Endothelial cell of umbilical vein (primary cell): Measurements from ENCODE around the gene M6PR. TPM values are rescaled to one million over a fixed set of nuclear protein-coding genes. Genes with fewer than 3 reads are reported as not detected.

Experiments
- BruUV-seq: library from RNA; stranded (reverse); fragments of 400-500 nt; replicated peaks from 2 replicates; lab custom pipeline; 2021; lab: Mats Ljungman, UMichigan
- CTCF ChIA-PET: fragments of 300-600, 350-600 bp; sonication (Branson Sonifier 250); formaldehyde crosslinking; loops from one replicate; lab custom pipeline; 2021; ENCODE audit warnings: antibody characterized with exemption, inconsistent platforms; lab: Charles Lee
- POLR2A ChIA-PET: fragments of 300-600, 350-600 bp; sonication (Branson Sonifier 250); formaldehyde crosslinking; loops from one replicate; lab custom pipeline; 2021; ENCODE audit warnings: antibody characterized with exemption, inconsistent platforms; lab: Charles Lee
- DNase-seq: peaks from one replicate; pipeline ENCODE4 v3.0.0-alpha.2; 2011; ENCODE audit warnings: low read depth, low spot score
- FAIRE-seq: peaks from 2 replicates; lab custom pipeline; 2011; peaks lifted over from hg19 to GRCh38; lab: Jason Lieb, UNC
- H2AFZ ChIP-seq: 2 replicates; pipeline ENCODE4 v1.6.0; 2012; ENCODE audit warnings: low read depth, low read length, control low read depth, inconsistent platforms
- H3K27ac ChIP-seq: 2 replicates; pipeline ENCODE4 v1.5.1; 2011; ENCODE audit warnings: low read depth, mild to moderate bottlenecking, control low read depth, low read length, moderate library complexity; ENCODE audit not compliant: insufficient read depth
- H3K27me3 ChIP-seq, 2 experiments: 2 replicates each; pipeline versions ENCODE4 v1.6.0 to v1.6.1; 2011; ENCODE audit warnings: low read length in 2 of 2, mixed read lengths in 1 of 2; ENCODE audit not compliant: control insufficient read depth in 2 of 2, insufficient read depth in 2 of 2
- H3K36me3 ChIP-seq, 2 experiments: 2 replicates in 1 of 2; 3 replicates in 1 of 2; pipeline ENCODE4 v1.5.1; 2011; ENCODE audit warnings: low read length in 2 of 2, mild to moderate bottlenecking in 1 of 2, moderate library complexity in 1 of 2; ENCODE audit not compliant: control insufficient read depth in 2 of 2, insufficient read depth in 2 of 2; ENCODE audit errors: extremely low read depth in 1 of 2
- H3K4me1 ChIP-seq: 3 replicates; pipeline ENCODE4 v1.5.1; 2011; ENCODE audit warnings: mild to moderate bottlenecking, low read length; ENCODE audit not compliant: control insufficient read depth, insufficient read depth; ENCODE audit errors: extremely low read depth
- H3K4me2 ChIP-seq: 2 replicates; pipeline ENCODE4 v1.6.1; 2011; ENCODE audit warnings: low read length, control low read depth, mixed read lengths; ENCODE audit not compliant: insufficient read depth
- H3K4me3 ChIP-seq, 3 experiments: fragments of 200-600 bp in 1 of 3; sonication (generic), shearing (Covaris generic) in 1 of 3; replicated peaks in 1 of 3; 2 replicates each; pipeline ENCODE4 v1.5.1; 2011 to 2016; ENCODE audit warnings: control low read depth in 3 of 3, low read length in 3 of 3, mild to moderate bottlenecking in 2 of 3, inconsistent platforms in 1 of 3, low read depth in 1 of 3, moderate library complexity in 1 of 3; ENCODE audit not compliant: insufficient read depth in 1 of 3
- H3K79me2 ChIP-seq: 2 replicates; pipeline ENCODE4 v1.6.0; 2012; ENCODE audit warnings: low read length, inconsistent platforms; ENCODE audit not compliant: control insufficient read depth, insufficient read depth
- H3K9ac ChIP-seq: replicated peaks from 2 replicates; pipeline ENCODE3; 2011; ENCODE audit warnings: low read length, control low read depth; ENCODE audit not compliant: insufficient read depth; ENCODE audit errors: extremely low read depth
- H3K9me1 ChIP-seq: replicated peaks from 3 replicates; pipeline ENCODE4 v1.6.0; 2011; ENCODE audit warnings: mild to moderate bottlenecking, low read length; ENCODE audit not compliant: control insufficient read depth, insufficient read depth; ENCODE audit errors: extremely low read depth
- H3K9me3 ChIP-seq: replicated peaks from 2 replicates; pipeline ENCODE4 v1.5.1; 2012; ENCODE audit warnings: low read length, inconsistent platforms; ENCODE audit not compliant: control insufficient read depth, insufficient read depth
- H4K20me1 ChIP-seq: replicated peaks from 2 replicates; pipeline ENCODE3; 2011; ENCODE audit warnings: mild to moderate bottlenecking, low read length; ENCODE audit not compliant: control insufficient read depth, insufficient read depth; ENCODE audit errors: extremely low read depth
- FOS ChIP-seq: IDR thresholded peaks from 2 replicates; pipeline ENCODE4 v1.6.1; 2011; ENCODE audit warnings: mild to moderate bottlenecking, low read length, moderate library complexity, borderline replicate concordance; ENCODE audit not compliant: insufficient read depth
- JUN ChIP-seq: IDR thresholded peaks from 2 replicates; pipeline ENCODE4 v1.6.1; 2011; ENCODE audit warnings: borderline replicate concordance, low read depth; ENCODE audit not compliant: insufficient read length, insufficient read depth
- POLR2AphosphoS5 ChIP-seq: IDR thresholded peaks from 2 replicates; pipeline ENCODE4 v1.6.1; 2012; ENCODE audit warnings: low read depth, mild to moderate bottlenecking, control low read depth, low read length, moderate library complexity; ENCODE audit not compliant: insufficient read depth
- dilution Hi-C: fragments of 300-500 bp; cut with MboI; formaldehyde crosslinking; loops from one replicate; pipeline ENCODE4 v1.15.0; 2019; ENCODE audit warnings: low sequenced_read_pairs; ENCODE audit not compliant: extremely low pct_ligation_motif_present
- intact Hi-C: fragments of 100-400 bp; cut with micrococcal nuclease; formaldehyde crosslinking; loops from one replicate; pipeline ENCODE4 v1.10.0; 2022
- polyA plus RNA-seq, 4 experiments: library from polyadenylated mRNA; depleted of rRNA in 3 of 4; stranded (reverse) in 3 of 4; unstranded in 1 of 4; fragments of >200 nt; gene quantifications; 2 replicates each; pipeline versions ENCODE4 v1.2.1 to v1.2.3, GENCODE V29; 2011 to 2012; ENCODE audit warnings: missing spikeins in 1 of 4
- total RNA-seq: library from RNA; stranded (reverse); gene quantifications from 2 replicates; pipeline ENCODE4 v1.2.3, GENCODE V29; 2021
- TF ChIP-seq, protein P1 (sequence below), 2 donors: IDR thresholded peaks; 1 replicate in 1 of 2; 2 replicates in 1 of 2; pipeline ENCODE4 v1.5.1; 2011; ENCODE audit warnings: low read length in 2 of 2, mild to moderate bottlenecking in 2 of 2, moderate library complexity in 2 of 2, control low read depth in 1 of 2, inconsistent platforms in 1 of 2, low read depth in 1 of 2; ENCODE audit not compliant: insufficient read depth in 1 of 2; ENCODE audit errors: extremely low read depth in 1 of 2
- TF ChIP-seq, protein P2 (sequence below): IDR thresholded peaks from 2 replicates; pipeline ENCODE4 v1.6.1; 2011; ENCODE audit not compliant: insufficient read depth, insufficient read length

M6PR gene
- total and polyA plus RNA-seq, 2 donors (not counting 3 experiments of a cell fraction or from before 2014, with no cell fraction given) = 124 to 142 TPM

DNA sequence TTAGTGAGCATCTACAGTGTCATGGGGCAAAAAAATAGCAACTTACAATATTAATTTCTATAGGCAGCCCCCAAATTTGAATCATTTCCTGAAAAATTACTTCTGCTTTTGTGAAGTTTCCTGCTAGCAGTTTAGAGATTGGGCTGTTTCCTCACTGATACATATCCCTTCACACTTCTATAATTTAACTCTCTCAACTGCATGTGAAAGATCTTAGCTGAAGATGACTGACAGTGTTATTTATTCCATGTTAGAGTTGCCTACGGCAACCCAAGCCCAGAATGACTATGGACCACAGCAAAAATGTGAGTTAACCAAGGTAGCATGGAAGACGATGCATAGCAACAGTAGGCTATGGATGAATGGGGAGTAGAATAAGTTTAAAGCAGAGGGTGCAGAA is 40.0 kb upstream of the M6PR start, which contains the start of gene KLRG1:
KLRG1 (plus strand) TSS at position 134 of the 400 bp plus-strand sequence; CDS start at position 224, 90 bp downstream.
- peak within 1 kb of the TSS; percentile 64 for H3K4me2 ChIP-seq
- no peak within 1 kb of the TSS for H3K27ac ChIP-seq
- FAIRE-seq = peak; percentile 49
- no peaks in the 10 kb centered on the region for H3K79me2 ChIP-seq
- ChIA-PET POLR2A (no interaction called here), CTCF (interaction anchor here (0.9 to 1.3 kb wide), 2 partner anchors 13 to 99 kb away, joined by 3 to 4 read pairs; no protein-coding TSS in a partner anchor)
- DNase-seq = peak; percentile 83
- peak within 1 kb of the TSS in 1 of 3 experiments; percentile 23 for H3K4me3 ChIP-seq
- BruUV-seq = no TSS peak
- intact Hi-C loops (no loop called here), dilution Hi-C loops (no loop called here)
- no peak within 1 kb of the TSS for H2AFZ ChIP-seq
- no peaks in the 10 kb centered on the region for H3K9me1 ChIP-seq
- no peaks in the 10 kb centered on the region for H3K27me3 ChIP-seq
- no peak within 1 kb of the TSS for H3K9ac ChIP-seq
- H3K4me1 ChIP-seq = peaks cover 39% of the 10 kb centered on the region
- peaks cover 2% of the 10 kb centered on the region for H4K20me1 ChIP-seq
- H3K9me3 ChIP-seq = no peaks in the 10 kb centered on the region
- TF ChIP-seq, protein P1, sequence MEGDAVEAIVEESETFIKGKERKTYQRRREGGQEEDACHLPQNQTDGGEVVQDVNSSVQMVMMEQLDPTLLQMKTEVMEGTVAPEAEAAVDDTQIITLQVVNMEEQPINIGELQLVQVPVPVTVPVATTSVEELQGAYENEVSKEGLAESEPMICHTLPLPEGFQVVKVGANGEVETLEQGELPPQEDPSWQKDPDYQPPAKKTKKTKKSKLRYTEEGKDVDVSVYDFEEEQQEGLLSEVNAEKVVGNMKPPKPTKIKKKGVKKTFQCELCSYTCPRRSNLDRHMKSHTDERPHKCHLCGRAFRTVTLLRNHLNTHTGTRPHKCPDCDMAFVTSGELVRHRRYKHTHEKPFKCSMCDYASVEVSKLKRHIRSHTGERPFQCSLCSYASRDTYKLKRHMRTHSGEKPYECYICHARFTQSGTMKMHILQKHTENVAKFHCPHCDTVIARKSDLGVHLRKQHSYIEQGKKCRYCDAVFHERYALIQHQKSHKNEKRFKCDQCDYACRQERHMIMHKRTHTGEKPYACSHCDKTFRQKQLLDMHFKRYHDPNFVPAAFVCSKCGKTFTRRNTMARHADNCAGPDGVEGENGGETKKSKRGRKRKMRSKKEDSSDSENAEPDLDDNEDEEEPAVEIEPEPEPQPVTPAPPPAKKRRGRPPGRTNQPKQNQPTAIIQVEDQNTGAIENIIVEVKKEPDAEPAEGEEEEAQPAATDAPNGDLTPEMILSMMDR (IDR thresholded peaks at IDR 0.05; ENCODE audit: extremely low read depth in 1 of 2, insufficient read depth in 1 of 2, low read depth in 1 of 2, low read length in 2 of 2) = no peak
- TF ChIP-seq FOS = no peak
- TF ChIP-seq JUN = peak; percentile 50
- TF ChIP-seq, protein P2, sequence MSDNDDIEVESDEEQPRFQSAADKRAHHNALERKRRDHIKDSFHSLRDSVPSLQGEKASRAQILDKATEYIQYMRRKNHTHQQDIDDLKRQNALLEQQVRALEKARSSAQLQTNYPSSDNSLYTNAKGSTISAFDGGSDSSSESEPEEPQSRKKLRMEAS = no peak
- no peak for TF ChIP-seq POLR2AphosphoS5
- H3K36me3 ChIP-seq = no peaks in the 10 kb centered on the region
